Testis (tissue), 3 donors: ENCODE measurements around the gene UNC5B. TPM values are rescaled to one million over a fixed set of nuclear protein-coding genes. Genes with fewer than 3 reads are reported as not detected.

Experiments
- DNase-seq: peaks from one replicate; pipeline ENCODE4 v3.0.0-alpha.2; 2019
- H3K27ac ChIP-seq, 2 donors: fragments of 200-600 bp; sonication (generic); one replicate each; pipeline ENCODE4 v1.5.1; 2019
- H3K27me3 ChIP-seq: fragments of 200-600 bp; sonication (generic); one replicate; pipeline ENCODE4 v1.5.1; 2019
- H3K36me3 ChIP-seq: fragments of 200-600 bp; sonication (generic); one replicate; pipeline ENCODE4 v1.5.1; 2017; ENCODE audit warnings: low read depth; ENCODE audit errors: missing control alignments
- H3K4me1 ChIP-seq: fragments of 200-600 bp; sonication (generic); one replicate; pipeline ENCODE4 v1.5.1; 2019
- H3K4me3 ChIP-seq, 2 donors: fragments of 200-600 bp; sonication (generic); one replicate each; pipeline ENCODE4 v1.5.1; 2017 to 2019
- H3K9me3 ChIP-seq: fragments of 200-600 bp; sonication (generic); one replicate; pipeline ENCODE4 v1.5.1; 2017
- CTCF ChIP-seq, 3 experiments: fragments of 450-650 bp in 2 of 3; fragments of 200-600 bp in 1 of 3; sonication (generic) in 1 of 3; IDR thresholded peaks; one replicate each; pipeline ENCODE4 v1.5.1; 2016 to 2019; ENCODE audit warnings: antibody characterized with exemption in 3 of 3, mild to moderate bottlenecking in 2 of 3, moderate library complexity in 1 of 3
- POLR2A ChIP-seq: fragments of 450-650 bp; IDR thresholded peaks from one replicate; pipeline ENCODE4 v1.6.1; 2017; ENCODE audit warnings: antibody characterized with exemption, mild to moderate bottlenecking, moderate library complexity
- WGBS, 2 donors: methylation state at CpG; one replicate each; pipeline ENCODE4 v1.1.5; 2018; 5-methylcytosine and 5-hydroxymethylcytosine counted together
- intact Hi-C: fragments of 100-400 bp; cut with DNase I; formaldehyde crosslinking; loops from one replicate; pipeline ENCODE4 v1.15.1; 2023; ENCODE audit warnings: low total_unique reads
- polyA plus RNA-seq: library from polyadenylated mRNA; stranded (reverse); fragments of 350-450 nt; fragmentation: Illumina TruSeq; extraction: RNeasy Lipid Tissue Mini Kit (QIAGEN cat#74804); gene quantifications from one replicate; pipeline ENCODE4 v1.2.3, GENCODE V29; 2014; ENCODE audit warnings: low read depth, low replicate concordance; ENCODE audit not compliant: insufficient read depth
- total RNA-seq, 2 donors: library from RNA; depleted of rRNA; stranded (reverse); fragments of >200 nt; gene quantifications; one replicate each; pipeline ENCODE4 v1.2.3, GENCODE V29; 2016

Gene UNC5B
- total and polyA plus RNA-seq, 3 donors from 2014 or later: 14.8 to 44.4 (median 24.4) TPM

GRCh38 chr10:71263376-71263775 lies 51.0 kb downstream of the UNC5B start:
- peak; percentile 64 for DNase-seq
- intact Hi-C loops: loop anchor here (10.0 kb wide), 1 partner anchor 49 kb away; the partner anchor contains the start of gene UNC5B
- peak overlapping the region in 1 of 2 donors; percentile 1 for H3K27ac ChIP-seq

GRCh38 chr10:71264345-71265200 lies 52.2 kb downstream of the UNC5B start:
- 83 to 89% methylated on average over 16 of the region's 16 CpGs for WGBS, 2 donors
- H3K27ac ChIP-seq: no peak overlapping the region
- intact Hi-C loops: loop anchor here (10.0 kb wide), 1 partner anchor 50 kb away; the partner anchor contains the start of gene UNC5B
- no peak for DNase-seq
- H3K4me1 ChIP-seq: peaks cover 36% of the 10 kb centered on the region
- no peaks in the 10 kb centered on the region for H3K27me3 ChIP-seq
- no peaks in the 10 kb centered on the region for H3K9me3 ChIP-seq
- H3K4me3 ChIP-seq: no peak overlapping the region
- no peaks in the 10 kb centered on the region for H3K36me3 ChIP-seq
- TF ChIP-seq POLR2A: no peak
- no peak for TF ChIP-seq CTCF (IDR thresholded peaks at IDR 0.05)

More at GRCh38 chr10:71263376-71263775, 51.0 kb downstream of the UNC5B start:
- H3K4me1 ChIP-seq: peaks cover 31% of the 10 kb centered on the region
- TF ChIP-seq CTCF (IDR thresholded peaks at IDR 0.05): no peak
- TF ChIP-seq POLR2A: no peak
- no peaks in the 10 kb centered on the region for H3K27me3 ChIP-seq
- no peaks in the 10 kb centered on the region for H3K36me3 ChIP-seq
- 68 to 90% methylated on average over 6 to 9 of the region's 9 CpGs for WGBS, 2 donors
- no peaks in the 10 kb centered on the region for H3K9me3 ChIP-seq
- H3K4me3 ChIP-seq: no peak overlapping the region

GRCh38 chr10:71265201-71265575 lies 52.8 kb downstream of the UNC5B start:
- no peaks in the 10 kb centered on the region for H3K27me3 ChIP-seq
- WGBS, 2 donors: 78 to 91% methylated on average over 7 to 9 of the region's 9 CpGs
- H3K4me1 ChIP-seq: peaks cover 36% of the 10 kb centered on the region
- H3K27ac ChIP-seq: no peak overlapping the region
- DNase-seq: no peak
- no peak overlapping the region for H3K4me3 ChIP-seq
- intact Hi-C loops: loop anchor here (10.0 kb wide), 1 partner anchor 50 kb away; the partner anchor contains the start of gene UNC5B
- H3K36me3 ChIP-seq: no peaks in the 10 kb centered on the region
- H3K9me3 ChIP-seq: no peaks in the 10 kb centered on the region
- no peak for TF ChIP-seq POLR2A
- no peak for TF ChIP-seq CTCF (IDR thresholded peaks at IDR 0.05)

- 86 to 93% methylated on average over 5 to 9 of the region's 9 CpGs for WGBS, 2 donors
- Histone ChIP-seq H3K4me1 (peaks cover 32% of the 10 kb centered on the region), H3K4me3 (no peak overlapping the region), H3K27ac (no peak overlapping the region), H3K36me3 (no peaks in the 10 kb centered on the region), H3K9me3 (no peaks in the 10 kb centered on the region), H3K27me3 (no peaks in the 10 kb centered on the region)
- TF ChIP-seq POLR2A (no peak), CTCF (IDR thresholded peaks at IDR 0.05) (no peak)
- no peak for DNase-seq
- intact Hi-C loops: loop anchor here (10.0 kb wide), 1 partner anchor 51 kb away; the partner anchor contains the start of gene UNC5B
Measured at GRCh38 chr10:71265618-71266146, 53.3 kb downstream of the UNC5B start.
